ENCODE results near the gene PLEKHO1. TPM values are rescaled to one million over a fixed set of nuclear protein-coding genes. Genes with fewer than 3 reads are reported as not detected.

The PLEKHO1 gene
- total RNA-seq, 1 experiment from 2014 or later: 1.3 TPM

- Histone ChIP-seq H4K20me1 (ENCODE audit: insufficient read depth) (no peaks in the 10 kb centered on the region), H3F3A (ENCODE audit: insufficient read depth, low read depth) (no peaks in the 10 kb centered on the region), H2AFZ (no peak overlapping the region), H3K4me1 (replicated peaks; ENCODE audit: insufficient read depth) (no peaks in the 10 kb centered on the region), H3K27ac (no peak overlapping the region), H3K79me2 (ENCODE audit: low read depth) (no peaks in the 10 kb centered on the region), H3K4me2 (no peak overlapping the region), H3K36me3 (ENCODE audit: low read depth) (no peaks in the 10 kb centered on the region), H3K9me3 (ENCODE audit: insufficient read depth, low read depth) (no peaks in the 10 kb centered on the region), H3K4me3 (no peak overlapping the region), H3K27me3 (ENCODE audit: insufficient read depth, low read depth) (no peaks in the 10 kb centered on the region), H3K9me2 (ENCODE audit: insufficient read depth) (no peaks in the 10 kb centered on the region)
- POLR2A ChIA-PET (ENCODE audit: unreplicated experiment): no interaction called here
- no peak for TF ChIP-seq CTCF (conservative IDR thresholded peaks at IDR 0.05)
- TF ChIP-seq EZH2 (IDR thresholded peaks at IDR 0.05; ENCODE audit: low read depth): no peak
- CTCF ChIA-PET: no interaction called here
- BruUV-seq (replicated peaks): no TSS peak
- intact Hi-C loops (cut with micrococcal nuclease; ENCODE audit: unreplicated experiment): loop anchor here (5.0 to 10.0 kb wide), 2 partner anchors 97 to 280 kb away; partner anchors contain the start of gene VPS45
- DNase-seq: no peak
Measured at GRCh38 chr1:150164779-150165178, 15.1 kb downstream of the PLEKHO1 start.

DNA sequence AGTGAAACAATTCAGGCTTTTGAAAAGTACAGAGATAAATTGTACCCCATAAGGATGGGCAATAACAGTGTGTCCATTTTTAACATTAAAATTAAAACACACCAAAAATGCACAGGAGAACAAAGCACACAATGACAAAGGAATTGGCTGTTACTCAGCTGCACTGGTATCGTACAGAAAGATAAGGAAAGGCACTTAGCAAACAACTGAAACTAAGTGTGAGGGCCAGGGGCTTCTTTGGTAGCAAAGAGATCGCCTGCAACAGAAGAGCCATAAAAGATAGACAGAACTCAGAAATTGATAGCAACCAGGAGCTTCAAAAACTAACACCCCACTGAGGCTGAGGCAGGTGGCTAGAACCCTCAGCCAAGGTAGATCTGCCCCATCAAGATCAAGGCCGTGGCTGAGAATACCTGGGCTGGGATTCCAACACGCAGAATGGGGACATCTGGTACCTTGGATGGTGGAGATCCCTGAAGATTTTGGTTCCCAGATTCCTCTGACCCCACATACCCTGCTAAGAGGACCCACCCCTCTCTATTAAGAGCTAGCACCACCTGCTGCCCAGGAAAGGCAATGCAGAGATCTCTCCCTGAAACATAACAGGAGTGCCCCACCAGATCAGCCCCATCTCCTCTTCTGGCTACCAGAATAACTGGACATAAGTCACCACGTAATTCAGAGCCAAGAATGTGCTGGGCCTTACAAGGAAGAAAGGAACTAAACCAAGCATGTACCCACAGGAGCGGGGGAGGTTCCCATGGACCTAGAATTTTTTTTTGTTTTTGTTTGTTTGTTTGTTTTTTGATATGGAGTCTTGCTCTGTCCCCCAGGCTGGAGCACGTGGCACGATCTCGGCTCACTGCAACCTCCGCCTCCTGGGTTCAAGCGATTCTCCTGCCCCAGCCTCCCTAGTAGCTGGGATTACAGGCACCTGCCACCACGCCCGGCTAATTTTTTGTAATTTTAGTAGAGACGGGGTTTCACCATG, 16.2 kb downstream of the PLEKHO1 start:
- DNase-seq: no peak
- TF ChIP-seq CTCF (conservative IDR thresholded peaks at IDR 0.05) (peak; percentile 59), EZH2 (IDR thresholded peaks at IDR 0.05; ENCODE audit: low read depth) (no peak)
- no peaks in the 10 kb centered on the region for H3K36me3 ChIP-seq (ENCODE audit: low read depth)
- H3K9me2 ChIP-seq (ENCODE audit: insufficient read depth): no peaks in the 10 kb centered on the region
- CTCF ChIA-PET: no interaction called here
- H3K4me3 ChIP-seq: no peak overlapping the region
- POLR2A ChIA-PET (ENCODE audit: unreplicated experiment): interaction anchor here (0.6 kb wide), 1 partner anchor 52 kb away, joined by 21 read pairs; no protein-coding TSS in a partner anchor
- H2AFZ ChIP-seq: no peak overlapping the region
- H3K4me2 ChIP-seq: no peak overlapping the region
- H3F3A ChIP-seq (ENCODE audit: insufficient read depth, low read depth): no peaks in the 10 kb centered on the region
- H3K9me3 ChIP-seq (ENCODE audit: insufficient read depth, low read depth): no peaks in the 10 kb centered on the region
- no peaks in the 10 kb centered on the region for H3K4me1 ChIP-seq (replicated peaks; ENCODE audit: insufficient read depth)
- H3K27ac ChIP-seq: no peak overlapping the region
- no peaks in the 10 kb centered on the region for H4K20me1 ChIP-seq (ENCODE audit: insufficient read depth)
- H3K27me3 ChIP-seq (ENCODE audit: insufficient read depth, low read depth): no peaks in the 10 kb centered on the region
- no TSS peak for BruUV-seq (replicated peaks)
- H3K79me2 ChIP-seq (ENCODE audit: low read depth): no peaks in the 10 kb centered on the region
- intact Hi-C loops (cut with micrococcal nuclease; ENCODE audit: unreplicated experiment): loop anchor here (1.0 to 10.0 kb wide), 3 partner anchors 99 to 281 kb away; partner anchors contain the start of gene VPS45

- Histone ChIP-seq H3K4me3 (no peak overlapping the region), H2AFZ (no peak overlapping the region), H3K9me3 (ENCODE audit: insufficient read depth, low read depth) (no peaks in the 10 kb centered on the region), H3K4me1 (replicated peaks; ENCODE audit: insufficient read depth) (no peaks in the 10 kb centered on the region), H3K9me2 (ENCODE audit: insufficient read depth) (no peaks in the 10 kb centered on the region), H3K4me2 (no peak overlapping the region), H3K36me3 (ENCODE audit: low read depth) (no peaks in the 10 kb centered on the region), H3K27me3 (ENCODE audit: insufficient read depth, low read depth) (no peaks in the 10 kb centered on the region), H4K20me1 (ENCODE audit: insufficient read depth) (no peaks in the 10 kb centered on the region), H3K27ac (no peak overlapping the region), H3F3A (ENCODE audit: insufficient read depth, low read depth) (no peaks in the 10 kb centered on the region), H3K79me2 (ENCODE audit: low read depth) (no peaks in the 10 kb centered on the region)
- TF ChIP-seq EZH2 (IDR thresholded peaks at IDR 0.05; ENCODE audit: low read depth): no peak
- TF ChIP-seq CTCF (conservative IDR thresholded peaks at IDR 0.05): peak; percentile 86
- ChIA-PET POLR2A (ENCODE audit: unreplicated experiment) (no interaction called here), CTCF (interaction anchor here (0.5 to 1.1 kb wide), 5 partner anchors 18 to 211 kb away, joined by 4 to 6 read pairs (median 5); no protein-coding TSS in a partner anchor)
- BruUV-seq (replicated peaks): no TSS peak
- intact Hi-C loops (cut with micrococcal nuclease; ENCODE audit: unreplicated experiment): loop anchor here (5.0 to 10.0 kb wide), 2 partner anchors 102 to 284 kb away; partner anchors contain the start of gene VPS45
- peak in 1 of 2 experiments; percentile 65 for DNase-seq
Measured at GRCh38 chr1:150168960-150169601, 19.4 kb downstream of the PLEKHO1 start.
